ENCODE data around the gene PPP1CB.

PPP1CB gene

GRCh38 chr2:28745876-28746275 is 5.8 kb upstream of the PPP1CB start:
- no peak for ATAC-seq

- no peak for ATAC-seq
Observed at GRCh38 chr2:28746429-28747111, 5.1 kb upstream of the PPP1CB start.

- no peak for ATAC-seq
Observed at GRCh38 chr2:28747714-28748113, 3.9 kb upstream of the PPP1CB start.

GRCh38 chr2:28748176-28748575 is 3.5 kb upstream of the PPP1CB start:
- no peak for ATAC-seq

GRCh38 chr2:28748941-28749340 is 2.7 kb upstream of the PPP1CB start:
- no peak for ATAC-seq

GRCh38 chr2:28749526-28749925 is 2.1 kb upstream of the PPP1CB start:
- ATAC-seq, result no peak

- ATAC-seq, result peak in 1 of 2 donors; percentile 3
Observed at GRCh38 chr2:28750316-28751251, 1.0 kb upstream of the PPP1CB start.

GRCh38 chr2:28751956-28752630 is 463 bp downstream of the PPP1CB start:
- ATAC-seq, result peak; percentile 19 to 29

GRCh38 chr2:28752631-28753376 is 1.2 kb downstream of the PPP1CB start:
- no peak for ATAC-seq

- ATAC-seq, result no peak
Observed at GRCh38 chr2:28754321-28754720, 2.7 kb downstream of the PPP1CB start.

- ATAC-seq, result no peak
Observed at GRCh38 chr2:28755421-28755820, 3.8 kb downstream of the PPP1CB start.

- no peak for ATAC-seq
Observed at GRCh38 chr2:28758459-28758858, 6.8 kb downstream of the PPP1CB start.

- peak; percentile 28 to 68 for ATAC-seq
Observed at GRCh38 chr2:28761420-28761819, 9.8 kb downstream of the PPP1CB start.

- ATAC-seq, result no peak
Observed at GRCh38 chr2:28764909-28765711, 13.5 kb downstream of the PPP1CB start.

- no peak for ATAC-seq
Observed at GRCh38 chr2:28766070-28766469, 14.4 kb downstream of the PPP1CB start.

GRCh38 chr2:28767337-28767736 is 15.7 kb downstream of the PPP1CB start:
- ATAC-seq, result no peak

- no peak for ATAC-seq
Observed at GRCh38 chr2:28768422-28768821, 16.8 kb downstream of the PPP1CB start.

GRCh38 chr2:28768952-28769351 is 17.3 kb downstream of the PPP1CB start:
- ATAC-seq, result no peak

- no peak for ATAC-seq
Observed at GRCh38 chr2:28772351-28772750, 20.7 kb downstream of the PPP1CB start.

- peak in 1 of 2 donors; percentile 30 for ATAC-seq
Observed at GRCh38 chr2:28776471-28776870, 24.8 kb downstream of the PPP1CB start.

- no peak for ATAC-seq
Observed at GRCh38 chr2:28778392-28778791, 26.8 kb downstream of the PPP1CB start.

GRCh38 chr2:28779001-28779400 is 27.4 kb downstream of the PPP1CB start:
- no peak for ATAC-seq

Measured in activated CD4-positive, CD25-positive, alpha-beta regulatory T cell treated with anti-CD3 and anti-CD28 coated beads, Interleukin-2, amount 50 U/mL, for 24 hours (primary cell).